Stimulated activated CD4-positive, alpha-beta T cell treated with anti-CD3 and anti-CD28 coated beads, Interleukin-12 subunit alpha, Interleukin-12 subunit beta, amount 100 ng/mL, for 48 hours (primary cell): ENCODE results near the gene FXYD4.
"Not testable (repeated sequence)": the region's sequence is repeated elsewhere in the genome, so short reads cannot be mapped to it uniquely, and the experiment has no call there.

Experiments used
- DNase-seq, 3 donors: peaks; one replicate each; pipeline ENCODE4 v3.0.0-alpha.2; 2020; ENCODE audit warnings: low read depth in 2 of 3, low spot score in 1 of 3

Gene FXYD4, protein sequence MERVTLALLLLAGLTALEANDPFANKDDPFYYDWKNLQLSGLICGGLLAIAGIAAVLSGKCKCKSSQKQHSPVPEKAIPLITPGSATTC

DNA sequence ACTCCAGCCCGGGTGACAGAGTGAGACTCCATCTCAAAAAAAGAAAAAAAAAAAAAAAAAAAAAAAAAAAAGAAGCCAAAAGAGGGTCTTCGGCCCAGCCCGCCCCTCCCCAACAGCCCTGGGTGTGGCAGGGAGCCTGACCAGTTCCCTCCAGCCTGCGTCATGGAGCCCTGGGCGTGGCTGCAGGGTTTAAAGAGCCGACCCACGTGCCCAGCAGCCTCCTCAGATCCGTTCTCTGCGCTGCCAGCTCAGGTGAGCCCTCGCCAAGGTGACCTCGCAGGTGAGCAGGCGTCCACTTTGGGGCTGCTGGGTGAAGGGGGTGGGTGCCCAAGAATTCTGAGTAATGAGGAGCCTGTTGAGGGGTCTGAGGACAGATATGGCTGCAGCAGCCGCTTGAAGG, at the start of gene FXYD4:
Gene FXYD4 (plus strand): TSS at position 219 of the 400 bp plus-strand sequence. CDS start 2,111 bp downstream, outside the sequence.
- no peak for DNase-seq

DNA sequence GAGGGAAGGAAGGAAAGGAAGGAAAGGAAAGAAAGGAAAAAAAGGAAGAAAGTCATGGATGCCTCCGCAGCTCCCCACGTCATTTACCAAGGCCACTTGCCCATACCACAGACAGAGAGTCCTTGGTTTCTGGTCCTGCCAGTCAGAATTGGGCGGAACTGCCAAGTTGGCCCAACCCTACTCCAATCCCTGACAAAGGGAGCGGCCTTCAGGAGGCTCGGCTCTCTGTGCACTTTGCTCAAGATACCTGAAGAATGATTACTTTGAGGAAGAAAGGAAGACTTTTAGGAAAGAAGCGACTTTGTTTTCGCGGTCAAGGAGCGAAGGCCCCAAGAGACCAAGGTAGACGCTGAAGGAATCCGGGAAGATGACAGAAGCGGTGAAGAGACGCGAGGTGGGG, 49.1 kb upstream of the FXYD4 start:
- DNase-seq, result no peak

DNA sequence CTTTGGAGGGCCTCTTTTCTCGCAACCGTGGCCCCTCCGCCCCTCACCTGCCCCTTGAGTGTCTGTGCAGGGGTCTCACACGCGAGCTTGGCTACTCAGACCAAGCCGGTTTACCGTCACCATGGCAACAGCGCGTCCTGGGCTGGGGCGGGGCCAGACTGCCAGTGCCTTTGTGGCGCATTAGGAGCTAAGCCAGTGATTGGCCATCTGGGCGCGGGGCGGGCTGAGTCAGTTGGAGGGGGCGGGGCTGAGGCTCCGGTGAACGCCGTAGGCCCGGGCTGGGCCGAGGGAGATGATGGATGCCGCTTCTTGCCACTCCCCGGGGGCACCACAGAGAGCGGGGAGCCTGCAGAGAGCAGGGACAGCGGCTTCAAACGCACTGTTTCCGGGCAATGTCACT, 48.7 kb upstream of the FXYD4 start:
- DNase-seq, result peak; percentile 73 to 81 (median 80)

- no peak for DNase-seq
Observed at GRCh38 chr10:43323245-43323644, 48.2 kb upstream of the FXYD4 start.

DNA sequence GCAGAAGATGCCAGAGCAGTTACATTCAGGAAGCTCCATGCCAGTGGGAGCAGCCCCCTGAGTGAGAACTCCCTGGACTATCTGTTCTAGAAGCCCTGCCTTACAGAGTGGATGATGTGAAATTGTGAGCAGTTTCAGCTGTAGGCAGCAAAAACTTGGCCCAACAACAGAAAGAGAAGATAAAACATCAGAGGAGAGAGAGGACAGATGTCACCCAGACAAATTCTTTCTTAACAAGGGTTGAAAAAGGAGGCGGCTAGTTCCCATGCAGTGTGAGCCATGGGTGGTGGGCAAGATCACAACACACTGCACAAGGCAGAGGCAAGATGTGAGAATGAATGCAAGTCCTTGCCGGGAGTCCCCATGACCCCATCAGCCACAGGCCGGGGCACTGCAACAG, 46.6 kb upstream of the FXYD4 start:
- no peak for DNase-seq

DNA sequence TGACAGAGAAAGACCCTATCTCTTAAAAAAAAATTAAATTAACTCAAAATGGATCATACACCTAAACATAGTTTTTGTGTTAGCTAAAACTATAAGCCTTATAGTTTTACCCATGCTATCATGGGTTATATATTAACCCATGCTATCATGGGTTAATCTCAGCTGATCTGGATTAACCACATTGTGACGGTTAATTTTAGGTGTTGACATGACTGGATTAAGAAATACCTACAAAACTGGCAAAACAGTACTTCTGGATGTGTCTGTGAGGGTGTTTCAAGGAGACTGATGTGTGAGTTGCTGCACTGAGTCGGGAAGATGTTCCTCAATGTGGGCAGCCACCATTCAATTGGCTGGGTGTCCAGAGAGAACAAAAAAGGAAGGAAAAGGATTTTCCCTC, 44.3 kb upstream of the FXYD4 start:
- no peak for DNase-seq

- no peak for DNase-seq
Observed at GRCh38 chr10:43327986-43328385, 43.5 kb upstream of the FXYD4 start.

DNA sequence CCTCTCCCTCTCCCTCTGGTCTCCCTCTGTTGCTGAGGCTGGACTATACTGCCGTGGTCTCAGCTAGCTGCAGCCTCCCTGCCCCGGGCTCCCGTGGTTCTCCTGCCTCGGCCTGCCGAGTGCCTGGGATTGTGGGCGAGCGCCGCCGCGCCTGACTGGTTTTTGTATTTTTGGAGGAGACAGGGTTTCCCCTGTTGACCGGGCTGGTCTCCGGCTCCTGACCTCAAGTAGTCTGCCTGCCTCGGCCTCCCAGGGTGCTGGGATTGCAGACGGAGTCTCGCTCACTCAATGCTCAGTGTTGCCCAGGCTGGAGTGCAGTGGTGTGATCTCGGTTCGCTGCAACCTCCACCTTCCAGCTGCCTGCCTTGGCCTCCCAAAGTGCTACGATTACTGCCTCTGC, 42.6 kb upstream of the FXYD4 start:
- not testable (repeated sequence) for DNase-seq

DNA sequence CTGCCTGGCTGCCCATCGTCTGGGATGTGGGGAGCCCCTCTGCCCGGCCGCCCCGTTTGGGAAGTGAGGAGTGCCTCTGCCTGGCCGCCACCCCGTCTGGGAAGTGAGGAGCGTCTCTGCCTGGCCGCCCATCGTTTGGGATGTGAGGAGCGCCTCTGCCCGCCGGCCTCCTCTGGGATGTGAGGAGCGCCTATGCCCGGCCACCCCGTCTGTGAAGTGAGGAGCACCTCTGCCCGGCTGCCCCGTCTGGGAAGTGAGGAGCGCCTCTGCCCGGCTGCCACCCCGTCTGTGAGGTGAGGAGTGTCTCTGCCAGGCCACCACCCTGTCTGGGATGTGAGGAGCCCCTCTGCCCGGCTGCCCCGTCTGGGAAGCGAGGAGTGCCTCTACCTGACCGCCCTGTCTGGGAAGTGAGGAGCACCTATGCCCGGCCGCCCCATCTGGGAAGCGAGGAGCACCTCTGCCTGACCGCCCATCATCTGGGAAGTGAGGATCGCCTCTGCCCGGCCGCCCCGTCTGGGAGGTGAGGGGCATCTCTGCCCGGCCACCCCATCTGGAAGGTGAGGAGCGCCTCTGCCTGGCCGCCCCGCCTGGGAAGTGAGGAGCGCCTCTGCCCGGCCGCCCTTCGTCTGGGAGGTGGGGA, 42.1 kb upstream of the FXYD4 start:
- DNase-seq, result not testable (repeated sequence)

DNA sequence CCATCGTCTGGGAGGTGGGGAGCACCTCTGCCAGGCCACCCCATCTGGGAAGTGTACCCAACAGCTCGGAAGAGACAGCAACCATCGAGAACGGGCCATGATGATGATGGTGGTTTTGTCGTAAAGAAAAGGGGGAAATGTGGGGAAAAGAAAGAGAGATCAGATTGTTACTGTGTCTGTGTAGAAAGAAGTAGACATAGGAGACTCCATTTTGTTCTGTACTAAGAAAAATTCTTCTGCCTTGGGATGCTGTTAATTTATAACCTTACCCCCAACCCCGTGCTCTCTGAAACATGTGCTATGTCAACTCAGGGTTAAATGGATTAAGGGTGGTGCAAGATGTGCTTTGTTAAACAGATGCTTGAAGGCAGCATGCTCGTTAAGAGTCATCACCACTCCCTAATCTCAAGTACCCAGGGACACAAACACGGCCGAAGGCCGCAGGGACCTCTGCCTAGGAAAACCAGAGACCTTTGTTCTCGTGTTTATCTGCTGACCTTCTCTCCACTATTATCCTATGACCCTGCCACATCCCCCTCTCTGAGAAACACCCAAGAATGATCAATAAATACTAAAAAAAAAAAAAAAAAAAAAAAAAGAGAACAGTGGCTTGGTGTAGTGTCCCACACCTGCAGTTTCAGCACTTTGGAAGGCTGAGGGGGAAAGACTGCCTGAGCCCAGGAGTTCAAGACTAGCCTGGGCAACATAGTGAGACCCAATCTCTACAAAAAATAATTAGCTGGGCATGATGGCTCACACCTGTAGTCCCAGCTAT, 41.2 kb upstream of the FXYD4 start:
- DNase-seq, result not testable (repeated sequence)

DNA sequence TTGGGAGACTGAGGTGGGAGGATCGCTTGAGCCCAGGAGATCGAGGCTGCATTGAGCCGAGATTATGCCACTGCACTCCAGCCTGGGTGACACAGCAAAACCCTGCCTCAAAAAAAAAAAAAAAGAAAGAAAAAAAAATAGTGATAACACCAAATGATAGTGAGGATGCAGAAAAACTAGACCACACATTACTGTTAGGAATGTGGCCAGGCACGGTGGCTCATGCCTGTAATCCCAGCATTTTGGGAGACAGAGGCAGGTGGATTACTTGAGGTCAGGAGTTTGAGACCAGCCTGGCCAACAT, 40.7 kb upstream of the FXYD4 start:
- DNase-seq, result not testable (repeated sequence)

- no peak for DNase-seq
Observed at GRCh38 chr10:43333653-43334052, 37.8 kb upstream of the FXYD4 start.

- no peak for DNase-seq
Observed at GRCh38 chr10:43336061-43336460, 35.4 kb upstream of the FXYD4 start.

DNA sequence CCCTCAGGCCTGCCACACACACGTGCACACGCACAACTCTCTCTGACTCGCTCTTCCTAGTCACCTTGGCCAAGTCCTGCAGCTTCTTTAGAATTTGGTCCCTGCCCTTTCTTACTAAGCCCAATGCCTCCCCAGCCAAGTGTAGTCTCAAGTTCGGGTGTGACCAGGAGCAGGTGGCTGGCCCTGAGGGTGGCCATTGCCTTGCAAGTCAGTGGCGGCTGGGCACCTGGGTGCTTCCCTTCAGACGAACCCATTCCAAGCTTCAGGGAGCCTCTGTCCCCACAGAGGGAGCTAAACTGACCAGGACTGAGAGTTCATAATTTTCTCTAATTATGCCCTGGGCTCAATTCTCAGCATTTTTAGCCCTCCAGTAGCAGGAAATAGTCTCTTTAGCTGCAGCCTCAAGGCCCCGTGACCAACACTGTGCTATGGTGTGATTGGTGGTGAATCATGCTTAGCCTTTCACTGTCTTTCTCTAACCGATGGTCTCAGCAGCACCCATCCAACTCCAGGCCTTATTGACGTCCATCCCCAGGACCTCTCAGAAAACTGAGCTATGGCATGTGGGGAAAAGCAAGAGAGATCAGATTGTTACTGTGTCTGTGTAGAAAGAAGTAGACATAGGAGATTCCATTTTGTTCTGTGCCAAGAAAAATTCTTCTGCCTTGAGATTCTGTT, 34.7 kb upstream of the FXYD4 start:
- no peak for DNase-seq

- not testable (repeated sequence) for DNase-seq
Observed at GRCh38 chr10:43337536-43337935, 33.9 kb upstream of the FXYD4 start.

GRCh38 chr10:43338117-43338516, 33.3 kb upstream of the FXYD4 start:
- DNase-seq, result no peak

DNA sequence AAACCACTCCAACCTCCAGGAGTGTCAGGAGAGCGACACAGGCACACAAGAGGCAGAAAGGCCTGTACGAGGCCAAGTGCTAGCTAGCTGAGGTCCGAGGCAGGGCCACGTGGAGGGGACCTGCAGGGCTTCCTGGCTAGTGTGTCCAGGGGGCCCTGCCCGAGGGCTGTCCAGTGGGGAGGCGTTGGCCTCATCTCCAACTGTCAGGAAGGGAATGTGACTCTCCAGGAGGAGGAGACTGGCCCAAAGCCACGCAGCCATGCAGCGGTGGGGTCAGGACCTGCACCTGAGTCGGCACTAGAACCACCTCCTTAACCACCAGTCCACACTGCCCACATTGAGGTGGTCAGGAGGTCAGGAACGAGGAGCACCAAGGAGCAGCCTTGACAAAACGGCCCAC, 32.3 kb upstream of the FXYD4 start:
- no peak for DNase-seq

DNA sequence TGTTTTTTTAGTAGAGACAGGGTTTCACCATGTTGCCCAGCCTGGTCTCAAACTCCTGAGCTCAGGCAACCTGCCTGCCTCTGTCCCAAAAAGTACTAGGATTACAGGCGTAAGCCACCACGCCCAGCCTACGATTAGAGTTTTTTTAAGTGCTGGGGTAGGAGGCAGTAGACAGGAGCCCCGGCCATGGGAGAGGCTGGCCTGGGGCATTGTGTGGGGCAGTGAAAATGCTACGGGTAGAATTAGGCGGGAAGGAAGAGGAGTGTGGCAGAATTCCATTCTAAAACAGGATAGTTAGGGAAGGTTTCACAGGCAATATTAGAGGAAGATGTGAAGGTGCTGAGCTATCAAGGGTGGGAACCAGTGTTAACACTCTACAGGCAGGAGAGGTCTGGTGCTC, 31.3 kb upstream of the FXYD4 start:
- DNase-seq, result no peak

DNA sequence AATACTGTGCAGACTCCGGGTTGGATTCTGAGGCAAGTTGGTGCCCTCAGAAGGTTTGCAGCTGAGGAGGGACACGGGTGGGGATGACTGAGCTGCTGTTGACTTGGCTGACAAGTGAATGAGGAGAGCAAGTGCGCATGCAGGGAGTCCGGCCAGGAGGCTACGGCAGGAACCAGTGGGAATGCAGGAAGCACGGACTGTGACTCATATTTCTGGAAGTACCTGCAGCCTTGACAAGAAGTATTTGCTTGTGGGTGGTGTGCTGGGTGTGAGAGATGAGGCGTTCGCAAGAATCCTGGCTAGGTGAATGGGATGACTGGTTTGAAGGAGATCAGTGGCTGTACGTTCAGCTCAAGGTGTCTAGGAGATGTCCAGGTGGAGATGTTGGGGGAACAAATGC, 30.8 kb upstream of the FXYD4 start:
- no peak for DNase-seq

DNA sequence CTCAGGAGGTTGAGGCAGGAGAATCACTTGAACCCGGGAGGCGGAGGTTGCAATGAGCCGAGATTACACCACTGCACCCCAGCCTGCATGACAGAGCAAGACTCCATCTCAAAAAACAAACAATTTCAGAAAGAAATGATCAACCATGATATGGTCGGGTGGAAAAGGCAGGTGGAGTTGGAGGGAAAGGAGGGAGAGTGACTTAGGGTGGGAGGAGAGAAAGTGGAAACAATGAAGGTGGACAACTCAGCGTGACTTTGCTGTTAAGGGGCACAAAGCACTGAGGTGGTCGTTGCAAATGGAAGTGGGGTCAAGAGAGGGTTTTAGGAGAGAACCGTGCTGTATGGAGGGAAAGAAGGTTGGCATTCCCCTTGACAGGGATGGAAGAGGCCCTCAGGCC, 30.0 kb upstream of the FXYD4 start:
- DNase-seq, result no peak

- no peak for DNase-seq
Observed at GRCh38 chr10:43342279-43343125, 28.9 kb upstream of the FXYD4 start.
